Muscle layer of duodenum (tissue), 2 donors: Measurements from ENCODE around the gene JPH2.

Experiments used
- H3K27ac ChIP-seq: one replicate; pipeline ENCODE4 v1.7.0; 2013; ENCODE audit warnings: mild to moderate bottlenecking, low read length
- H3K27me3 ChIP-seq: one replicate; pipeline ENCODE4 v1.7.0; 2013; ENCODE audit warnings: low read depth, mild to moderate bottlenecking, control low read depth, low read length
- H3K36me3 ChIP-seq, 2 donors: one replicate each; pipeline ENCODE4 v1.7.0; 2013; ENCODE audit warnings: low read length in 2 of 2, control low read depth in 1 of 2, mild to moderate bottlenecking in 1 of 2; ENCODE audit not compliant: insufficient read depth in 2 of 2, control insufficient read depth in 1 of 2
- H3K4me1 ChIP-seq, 2 donors: one replicate each; pipeline ENCODE4 v1.7.0; 2013; ENCODE audit warnings: low read length in 2 of 2, mild to moderate bottlenecking in 2 of 2, control low read depth in 1 of 2, moderate library complexity in 1 of 2; ENCODE audit not compliant: insufficient read depth in 2 of 2, control insufficient read depth in 1 of 2
- H3K4me3 ChIP-seq, 2 donors: one replicate each; pipeline ENCODE4 v1.7.0; 2013; ENCODE audit warnings: low read length in 2 of 2, low read depth in 1 of 2, mild to moderate bottlenecking in 1 of 2
- H3K9me3 ChIP-seq, 2 donors: one replicate each; pipeline ENCODE4 v1.7.0; 2013; ENCODE audit warnings: low read length in 2 of 2, control low read depth in 1 of 2, mild to moderate bottlenecking in 1 of 2; ENCODE audit not compliant: control insufficient read depth in 1 of 2
- donor health status: healthy.

JPH2 gene

GRCh38 chr20:44172572-44172950 is 14.4 kb downstream of the JPH2 start:
- Histone ChIP-seq H3K9me3 (no peaks in the 10 kb centered on the region), H3K27ac (no peak overlapping the region), H3K4me1 (peaks cover 3 to 43% of the 10 kb centered on the region in 2 donors), H3K36me3 (no peaks in the 10 kb centered on the region), H3K4me3 (no peak overlapping the region), H3K27me3 (no peaks in the 10 kb centered on the region)

GRCh38 chr20:44171775-44172571 is 15.0 kb downstream of the JPH2 start:
- no peak overlapping the region for H3K4me3 ChIP-seq
- H3K27ac ChIP-seq = no peak overlapping the region
- H3K27me3 ChIP-seq = no peaks in the 10 kb centered on the region

GRCh38 chr20:44170816-44171410 is 16.1 kb downstream of the JPH2 start:
- no peaks in the 10 kb centered on the region for H3K36me3 ChIP-seq
- H3K4me1 ChIP-seq = peaks cover 0 to 41% of the 10 kb centered on the region in 2 donors
- peak overlapping the region; percentile 32 for H3K27ac ChIP-seq
- no peaks in the 10 kb centered on the region for H3K27me3 ChIP-seq
- no peak overlapping the region for H3K4me3 ChIP-seq
- no peaks in the 10 kb centered on the region for H3K9me3 ChIP-seq

More at GRCh38 chr20:44171775-44172571, 15.0 kb downstream of the JPH2 start:
- H3K9me3 ChIP-seq = no peaks in the 10 kb centered on the region
- peaks cover 0 to 39% of the 10 kb centered on the region in 2 donors for H3K4me1 ChIP-seq
- no peaks in the 10 kb centered on the region for H3K36me3 ChIP-seq

- no peak overlapping the region for H3K27ac ChIP-seq
- no peaks in the 10 kb centered on the region for H3K9me3 ChIP-seq
- no peaks in the 10 kb centered on the region for H3K36me3 ChIP-seq
- peaks cover 0 to 36% of the 10 kb centered on the region in 2 donors for H3K4me1 ChIP-seq
- no peak overlapping the region for H3K4me3 ChIP-seq
- no peaks in the 10 kb centered on the region for H3K27me3 ChIP-seq
These were observed 19.3 kb downstream of the JPH2 start for GRCh38 chr20:44167736-44168135.

GRCh38 chr20:44166477-44166876 is 20.5 kb downstream of the JPH2 start:
- peak overlapping the region; percentile 65 for H3K27ac ChIP-seq
- no peaks in the 10 kb centered on the region for H3K36me3 ChIP-seq
- H3K27me3 ChIP-seq = no peaks in the 10 kb centered on the region
- no peaks in the 10 kb centered on the region for H3K9me3 ChIP-seq
- no peak overlapping the region for H3K4me3 ChIP-seq
- peaks cover 0 to 23% of the 10 kb centered on the region in 2 donors for H3K4me1 ChIP-seq

GRCh38 chr20:44166008-44166407 is 21.0 kb downstream of the JPH2 start:
- H3K27ac ChIP-seq = peak overlapping the region; percentile 65
- H3K4me3 ChIP-seq = no peak overlapping the region

GRCh38 chr20:44160133-44160532 is 26.9 kb downstream of the JPH2 start:
- Histone ChIP-seq H3K27me3 (no peaks in the 10 kb centered on the region), H3K9me3 (no peaks in the 10 kb centered on the region), H3K36me3 (peaks cover 0 to 7% of the 10 kb centered on the region in 2 donors), H3K4me1 (no peaks in the 10 kb centered on the region), H3K27ac (no peak overlapping the region), H3K4me3 (no peak overlapping the region)

More at GRCh38 chr20:44166008-44166407, 21.0 kb downstream of the JPH2 start:
- Histone ChIP-seq H3K9me3 (no peaks in the 10 kb centered on the region), H3K4me1 (peaks cover 0 to 18% of the 10 kb centered on the region in 2 donors), H3K27me3 (no peaks in the 10 kb centered on the region), H3K36me3 (no peaks in the 10 kb centered on the region)

- H3K9me3 ChIP-seq = no peaks in the 10 kb centered on the region
- H3K4me1 ChIP-seq = no peaks in the 10 kb centered on the region
- H3K36me3 ChIP-seq = peaks cover 0 to 7% of the 10 kb centered on the region in 2 donors
- H3K4me3 ChIP-seq = no peak overlapping the region
- H3K27me3 ChIP-seq = no peaks in the 10 kb centered on the region
- no peak overlapping the region for H3K27ac ChIP-seq
These were observed 27.3 kb downstream of the JPH2 start for GRCh38 chr20:44159711-44160110.

GRCh38 chr20:44159125-44159524 is 27.9 kb downstream of the JPH2 start:
- H3K9me3 ChIP-seq = no peaks in the 10 kb centered on the region
- peaks cover 0 to 7% of the 10 kb centered on the region in 2 donors for H3K36me3 ChIP-seq
- no peak overlapping the region for H3K27ac ChIP-seq
- H3K4me3 ChIP-seq = no peak overlapping the region
- no peaks in the 10 kb centered on the region for H3K4me1 ChIP-seq
- H3K27me3 ChIP-seq = no peaks in the 10 kb centered on the region

GRCh38 chr20:44157061-44157460 is 29.9 kb downstream of the JPH2 start:
- no peak overlapping the region for H3K4me3 ChIP-seq
- peaks cover 0 to 7% of the 10 kb centered on the region in 2 donors for H3K36me3 ChIP-seq
- H3K27ac ChIP-seq = no peak overlapping the region
- H3K4me1 ChIP-seq = peaks cover 0 to 5% of the 10 kb centered on the region in 2 donors
- no peaks in the 10 kb centered on the region for H3K9me3 ChIP-seq
- H3K27me3 ChIP-seq = no peaks in the 10 kb centered on the region

- no peaks in the 10 kb centered on the region for H3K9me3 ChIP-seq
- no peak overlapping the region for H3K4me3 ChIP-seq
- peaks cover 0 to 7% of the 10 kb centered on the region in 2 donors for H3K36me3 ChIP-seq
- H3K27me3 ChIP-seq = no peaks in the 10 kb centered on the region
- peaks cover 0 to 14% of the 10 kb centered on the region in 2 donors for H3K4me1 ChIP-seq
- H3K27ac ChIP-seq = peak overlapping the region; percentile 77
These were observed 32.4 kb downstream of the JPH2 start for GRCh38 chr20:44154521-44155001.
